GM18868 (cell line): ENCODE measurements around the gene BCKDHA.
"Not testable (repeated sequence)": the region's sequence is repeated elsewhere in the genome, so short reads cannot be mapped to it uniquely, and the experiment has no call there.

Experiments
- ATAC-seq: cut with Tn5 transposase; IDR thresholded peaks from one replicate; pipeline ENCODE4 v1.9.1; 2021; ENCODE audit warnings: mild to moderate bottlenecking, moderate library complexity; ENCODE audit not compliant: unreplicated experiment

BCKDHA gene

GRCh38 chr19:41442473-41443355 is 45.1 kb downstream of the BCKDHA start, which contains the start of gene ERICH4:
TSS of gene ERICH4 (plus strand) at chr19:41443156. CDS start at chr19:41443170, 14 bp downstream.
- no peak for ATAC-seq

- ATAC-seq, result no peak
Observed at GRCh38 chr19:41443813-41444455, 46.3 kb downstream of the BCKDHA start.

- ATAC-seq, result no peak
Observed at GRCh38 chr19:41445575-41445974, 48.0 kb downstream of the BCKDHA start.

- ATAC-seq, result no peak
Observed at GRCh38 chr19:41447732-41448332, 50.2 kb downstream of the BCKDHA start.

DNA sequence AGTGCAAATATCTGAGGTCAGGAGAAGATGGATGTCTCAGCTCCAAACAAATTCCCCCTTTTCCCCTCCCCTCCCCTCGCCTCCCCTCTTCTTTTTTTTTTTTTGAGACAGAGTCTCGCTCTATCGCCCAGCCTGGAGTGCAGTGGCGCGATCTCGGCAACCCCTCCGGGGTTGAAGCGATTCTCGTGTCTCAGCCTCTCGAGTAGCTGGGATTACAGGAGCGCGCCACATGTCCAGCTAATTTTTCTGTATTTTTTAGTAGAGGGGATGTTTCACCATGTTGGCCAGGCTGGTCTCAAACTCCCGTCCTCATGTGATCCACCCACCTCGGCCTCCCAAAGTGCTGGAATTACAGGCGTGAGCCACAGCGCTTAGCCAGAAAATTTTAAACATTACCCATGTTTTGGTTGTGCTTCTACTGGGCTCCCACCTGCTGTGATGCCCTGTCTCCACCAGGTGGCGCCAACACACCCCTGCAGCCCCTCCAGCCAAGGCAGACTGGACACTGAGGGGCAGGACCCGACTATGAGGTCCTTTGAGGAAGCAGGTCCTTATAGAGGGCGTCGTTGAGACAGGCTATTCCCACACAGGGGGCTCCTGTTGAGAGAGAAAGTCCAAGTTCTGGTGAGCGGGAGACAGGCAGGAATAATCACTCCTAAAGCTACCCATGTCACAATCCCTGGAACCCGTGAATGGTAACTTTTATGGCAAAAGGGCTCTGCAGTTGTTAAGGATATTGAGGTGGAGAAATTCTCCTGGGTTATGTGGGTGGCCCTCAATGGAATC is 51.7 kb downstream of the BCKDHA start:
- peak; percentile 46 for ATAC-seq

GRCh38 chr19:41449865-41450178 is 52.2 kb downstream of the BCKDHA start:
- no peak for ATAC-seq

DNA sequence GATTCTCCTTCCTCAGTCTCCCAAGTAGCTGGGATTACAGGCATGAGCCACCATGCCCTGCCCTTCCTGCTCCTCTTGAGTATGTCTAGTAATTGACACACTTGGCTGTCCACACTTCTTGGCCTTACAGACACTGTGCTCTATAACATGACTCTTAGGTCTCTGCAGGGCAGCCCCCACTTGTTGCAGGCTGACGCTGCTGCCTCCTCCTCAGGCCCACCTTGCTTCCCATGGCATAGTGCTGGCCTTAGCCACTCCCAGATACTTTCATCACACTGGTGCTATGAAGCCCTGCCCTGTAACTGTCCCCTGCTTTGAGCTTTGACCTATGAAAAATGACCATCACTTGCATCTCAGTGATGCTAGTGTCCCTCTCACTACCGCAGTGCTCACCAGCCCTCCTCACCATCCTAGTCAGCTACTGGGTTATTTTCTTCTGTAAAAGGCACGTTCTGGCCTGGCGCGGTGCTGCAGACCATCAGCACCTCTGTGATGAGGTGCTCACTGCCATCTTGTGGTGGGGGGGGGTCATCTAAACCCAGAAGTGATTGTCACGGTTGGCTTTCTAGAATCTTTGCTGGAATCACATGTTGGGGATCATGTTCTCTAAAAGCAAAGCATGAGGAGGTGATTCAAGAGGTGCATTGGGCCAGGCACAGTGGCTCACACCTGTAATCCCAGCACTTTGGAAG is 55.1 kb downstream of the BCKDHA start:
- ATAC-seq, result no peak

DNA sequence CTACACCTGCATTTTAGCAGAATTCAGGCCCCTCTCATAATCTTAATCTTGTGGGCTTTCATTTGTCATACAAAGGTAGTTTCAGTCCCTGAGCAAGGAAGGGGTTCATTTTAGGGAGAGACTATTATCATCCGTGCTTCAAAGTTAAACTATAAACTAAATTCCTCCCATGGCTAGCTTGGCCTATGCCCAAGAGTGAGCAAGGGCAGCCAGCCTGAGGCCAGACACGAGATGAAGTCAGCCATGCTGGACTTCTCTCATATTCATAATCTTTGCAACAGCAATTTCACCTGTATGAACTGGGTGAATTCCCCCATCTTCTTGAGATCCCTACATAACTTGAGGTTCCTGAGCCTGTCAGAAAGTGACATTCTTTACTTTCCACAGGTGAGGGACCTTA is 58.3 kb downstream of the BCKDHA start:
- ATAC-seq, result no peak

DNA sequence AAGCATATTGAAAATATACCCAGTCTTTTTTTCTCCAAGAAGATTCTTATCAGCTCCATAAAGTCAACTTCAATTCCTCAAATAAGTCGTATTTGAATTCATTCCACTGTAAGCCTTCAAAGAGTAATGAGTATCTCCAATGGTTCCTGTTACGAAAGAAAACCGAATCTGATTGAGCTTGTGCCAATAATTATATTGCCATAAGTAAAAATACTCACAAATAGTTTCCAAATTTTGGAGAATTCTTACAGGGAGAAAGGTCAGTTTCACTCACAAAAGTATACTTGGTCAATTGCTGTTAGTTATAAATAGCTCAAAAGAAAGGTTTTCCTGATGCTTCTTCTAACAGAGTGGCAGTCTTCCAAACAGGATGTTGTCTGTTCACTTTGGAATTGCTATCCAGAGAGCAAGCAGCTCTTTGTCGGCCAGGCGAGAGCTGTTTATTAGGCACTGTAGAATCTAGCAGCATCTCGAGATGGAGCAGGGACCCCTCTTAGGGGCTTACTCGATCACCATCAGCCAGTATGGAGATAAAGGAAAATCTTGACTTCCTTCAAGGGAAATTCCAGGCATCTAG is 58.8 kb downstream of the BCKDHA start:
- no peak for ATAC-seq

- ATAC-seq, result peak; percentile 70
Observed at GRCh38 chr19:41457241-41457640, 59.6 kb downstream of the BCKDHA start.

DNA sequence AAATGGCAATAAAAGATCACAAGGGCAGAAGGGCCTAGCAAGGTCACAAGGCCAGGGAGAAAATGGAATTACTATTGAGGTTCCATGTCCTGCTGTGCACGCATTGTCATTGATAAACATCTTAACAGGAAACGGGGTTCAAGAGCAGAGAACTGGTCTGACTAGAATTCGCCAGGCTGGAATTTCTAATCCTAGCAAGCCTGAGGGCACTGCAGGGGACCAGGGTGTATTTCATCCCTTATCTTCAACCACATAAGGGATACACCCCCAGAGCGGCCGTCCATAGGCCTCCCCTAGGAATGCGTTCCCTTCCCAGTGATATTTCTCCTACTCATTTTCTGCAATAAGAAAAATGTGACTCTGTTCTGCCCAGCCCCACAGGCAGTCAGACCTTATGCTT is 64.9 kb downstream of the BCKDHA start:
- no peak for ATAC-seq

DNA sequence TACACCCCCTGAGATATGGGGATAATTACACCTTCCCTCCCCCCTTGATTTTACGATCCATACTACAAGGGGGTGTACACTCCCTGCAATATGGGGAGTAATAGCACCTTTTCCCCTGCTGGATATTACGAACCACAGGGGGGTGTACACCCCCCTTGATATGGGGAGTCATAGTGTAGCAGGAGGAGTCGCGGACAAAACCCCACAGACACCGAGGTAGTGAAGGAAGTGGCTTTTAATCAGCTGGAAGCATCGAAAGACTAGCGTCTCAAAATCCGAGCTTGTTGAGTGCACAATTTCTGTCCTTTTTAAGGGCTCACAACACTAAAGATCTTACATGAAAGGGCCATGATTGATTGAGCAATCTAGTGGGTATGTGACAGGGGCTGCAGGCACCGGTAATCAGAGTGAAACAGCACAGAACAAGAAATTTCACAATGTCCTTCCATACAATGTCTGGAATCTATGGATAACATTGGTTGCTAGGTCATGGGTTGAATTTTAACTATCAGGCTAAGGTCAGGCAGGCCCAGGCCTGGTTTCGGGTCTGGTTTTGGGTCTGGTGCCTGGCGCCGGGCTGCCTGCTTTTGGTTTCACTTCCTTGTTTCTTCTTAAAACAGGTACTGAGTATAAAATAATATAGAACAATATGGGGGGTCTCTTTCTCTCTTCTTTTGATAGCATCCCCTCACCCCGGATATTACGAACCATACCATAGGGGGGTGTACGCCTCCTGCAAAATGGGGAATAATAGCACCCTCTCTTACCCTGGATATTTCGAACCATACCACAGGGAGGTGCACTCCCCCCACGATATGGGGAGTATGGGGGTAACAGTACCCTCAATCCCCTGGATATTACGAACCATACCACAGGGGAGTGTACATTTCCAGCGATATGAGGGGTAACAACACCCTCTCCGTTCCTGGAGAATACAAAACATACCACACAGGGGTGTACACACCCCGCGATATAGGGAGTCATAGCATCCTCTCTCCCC is 65.9 kb downstream of the BCKDHA start:
- ATAC-seq, result not testable (repeated sequence)
